Limb (tissue), 2 donors: ENCODE data around the gene PPIE.
"Not testable (repeated sequence)": the region's sequence is repeated elsewhere in the genome, so short reads cannot be mapped to it uniquely, and the experiment has no call there.

Source experiments
- DNase-seq, 2 donors: peaks; one replicate each; pipeline ENCODE4 v3.0.0-alpha.2; 2016; ENCODE audit errors: extremely low spot score in 2 of 2

Gene PPIE

GRCh38 chr1:39758556-39759435, 20.1 kb downstream of the PPIE start:
- DNase-seq: no peak

GRCh38 chr1:39759436-39759726, 20.7 kb downstream of the PPIE start:
- DNase-seq: no peak

- no peak for DNase-seq
These were observed 21.7 kb downstream of the PPIE start for GRCh38 chr1:39760074-39761008.

GRCh38 chr1:39761016-39761415, 22.3 kb downstream of the PPIE start:
- no peak for DNase-seq

GRCh38 chr1:39761557-39762260, 23.0 kb downstream of the PPIE start:
- no peak for DNase-seq

- no peak for DNase-seq
These were observed 24.2 kb downstream of the PPIE start for GRCh38 chr1:39762550-39763540.

- not testable (repeated sequence) for DNase-seq
These were observed 25.1 kb downstream of the PPIE start for GRCh38 chr1:39763619-39764374.

GRCh38 chr1:39764512-39764911, 25.8 kb downstream of the PPIE start:
- DNase-seq: not testable (repeated sequence)

GRCh38 chr1:39766466-39766865, 27.8 kb downstream of the PPIE start:
- DNase-seq: not testable (repeated sequence)

- DNase-seq: not testable (repeated sequence)
These were observed 30.8 kb downstream of the PPIE start for GRCh38 chr1:39769502-39769901.

- DNase-seq: not testable (repeated sequence)
These were observed 31.7 kb downstream of the PPIE start for GRCh38 chr1:39770100-39771021.

- DNase-seq: not testable (repeated sequence)
These were observed 32.4 kb downstream of the PPIE start, which contains the start of gene OXCT2 for GRCh38 chr1:39771022-39771532. Gene OXCT2 (minus strand): TSS chr1:39771348. CDS start chr1:39771255, 93 bp downstream.

- not testable (repeated sequence) for DNase-seq
These were observed 34.8 kb downstream of the PPIE start for GRCh38 chr1:39773369-39773979.

GRCh38 chr1:39775141-39775540, 36.5 kb downstream of the PPIE start:
- not testable (repeated sequence) for DNase-seq

- DNase-seq: not testable (repeated sequence)
These were observed 37.2 kb downstream of the PPIE start for GRCh38 chr1:39775676-39776399.

GRCh38 chr1:39776400-39776713, 37.7 kb downstream of the PPIE start:
- no peak for DNase-seq

GRCh38 chr1:39776886-39777285, 38.2 kb downstream of the PPIE start:
- no peak for DNase-seq
